GM19328 (cell line): Measurements from ENCODE around the gene KRTAP2-4.
"Not testable (repeated sequence)": the region's sequence is repeated elsewhere in the genome, so short reads cannot be mapped to it uniquely, and the experiment has no call there.

Source experiments
- ATAC-seq: cut with Tn5 transposase; IDR thresholded peaks from one replicate; pipeline ENCODE4 v1.9.1; 2021; ENCODE audit warnings: mild to moderate bottlenecking, moderate library complexity; ENCODE audit not compliant: unreplicated experiment

The KRTAP2-4 gene

GRCh38 chr17:41040783-41041571 is 24.7 kb downstream of the KRTAP2-4 start, which contains the start of gene KRTAP1-1:
Gene KRTAP1-1 (minus strand): TSS chr17:41041450. CDS start chr17:41041397, 53 bp downstream.
- not testable (repeated sequence) for ATAC-seq

GRCh38 chr17:41037853-41038350 is 27.8 kb downstream of the KRTAP2-4 start:
- no peak for ATAC-seq

GRCh38 chr17:41034346-41034935 is 31.2 kb downstream of the KRTAP2-4 start, which contains the start of gene KRTAP1-3:
Gene KRTAP1-3 (minus strand): TSS chr17:41034874. CDS start chr17:41034821, 53 bp downstream.
- not testable (repeated sequence) for ATAC-seq

- no peak for ATAC-seq
Measured at GRCh38 chr17:41029633-41030245, 35.9 kb downstream of the KRTAP2-4 start, which contains the start of gene KRTAP1-4. Gene KRTAP1-4 (minus strand): TSS chr17:41030195. CDS start chr17:41030078, 117 bp downstream.

GRCh38 chr17:41026715-41027471 is 38.8 kb downstream of the KRTAP2-4 start, which contains the start of gene KRTAP1-5:
Gene KRTAP1-5 (minus strand): TSS chr17:41027208. CDS start chr17:41027155, 53 bp downstream.
- ATAC-seq: no peak

- ATAC-seq: no peak
Measured at GRCh38 chr17:41024697-41025096, 41.0 kb downstream of the KRTAP2-4 start.

- no peak for ATAC-seq
Measured at GRCh38 chr17:41020336-41020735, 45.3 kb downstream of the KRTAP2-4 start.

- ATAC-seq: no peak
Measured at GRCh38 chr17:41019415-41019814, 46.3 kb downstream of the KRTAP2-4 start.

- no peak for ATAC-seq
Measured at GRCh38 chr17:41018541-41018940, 47.1 kb downstream of the KRTAP2-4 start.

- no peak for ATAC-seq
Measured at GRCh38 chr17:41016578-41017215, 49.0 kb downstream of the KRTAP2-4 start.

- ATAC-seq: no peak
Measured at GRCh38 chr17:41015454-41015853, 50.2 kb downstream of the KRTAP2-4 start.
